ENCODE results near the gene STAT5B. TPM values are rescaled to one million over a fixed set of nuclear protein-coding genes. Genes with fewer than 3 reads are reported as not detected.

Gene STAT5B
- total RNA-seq, 1 experiment from 2014 or later = 36.4 TPM

DNA sequence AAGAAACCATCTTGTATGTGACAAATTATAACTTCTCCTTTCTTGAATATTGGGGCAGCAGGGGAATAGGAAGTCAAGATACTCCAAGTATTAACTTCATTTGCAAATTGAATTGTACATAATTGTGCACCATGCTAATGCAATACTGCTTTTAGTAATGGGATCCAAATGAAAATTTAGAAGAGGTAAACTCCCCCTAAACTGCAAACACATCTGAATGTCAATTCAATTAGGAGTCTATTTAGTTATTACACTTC, 4.5 kb downstream of the STAT5B start (continued):
- TF ChIP-seq, protein P1, sequence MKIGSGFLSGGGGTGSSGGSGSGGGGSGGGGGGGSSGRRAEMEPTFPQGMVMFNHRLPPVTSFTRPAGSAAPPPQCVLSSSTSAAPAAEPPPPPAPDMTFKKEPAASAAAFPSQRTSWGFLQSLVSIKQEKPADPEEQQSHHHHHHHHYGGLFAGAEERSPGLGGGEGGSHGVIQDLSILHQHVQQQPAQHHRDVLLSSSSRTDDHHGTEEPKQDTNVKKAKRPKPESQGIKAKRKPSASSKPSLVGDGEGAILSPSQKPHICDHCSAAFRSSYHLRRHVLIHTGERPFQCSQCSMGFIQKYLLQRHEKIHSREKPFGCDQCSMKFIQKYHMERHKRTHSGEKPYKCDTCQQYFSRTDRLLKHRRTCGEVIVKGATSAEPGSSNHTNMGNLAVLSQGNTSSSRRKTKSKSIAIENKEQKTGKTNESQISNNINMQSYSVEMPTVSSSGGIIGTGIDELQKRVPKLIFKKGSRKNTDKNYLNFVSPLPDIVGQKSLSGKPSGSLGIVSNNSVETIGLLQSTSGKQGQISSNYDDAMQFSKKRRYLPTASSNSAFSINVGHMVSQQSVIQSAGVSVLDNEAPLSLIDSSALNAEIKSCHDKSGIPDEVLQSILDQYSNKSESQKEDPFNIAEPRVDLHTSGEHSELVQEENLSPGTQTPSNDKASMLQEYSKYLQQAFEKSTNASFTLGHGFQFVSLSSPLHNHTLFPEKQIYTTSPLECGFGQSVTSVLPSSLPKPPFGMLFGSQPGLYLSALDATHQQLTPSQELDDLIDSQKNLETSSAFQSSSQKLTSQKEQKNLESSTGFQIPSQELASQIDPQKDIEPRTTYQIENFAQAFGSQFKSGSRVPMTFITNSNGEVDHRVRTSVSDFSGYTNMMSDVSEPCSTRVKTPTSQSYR (CRISPR knock-in tag; IDR thresholded peaks at IDR 0.05) = no peak
- TF ChIP-seq ETV6 (CRISPR knock-in tag; IDR thresholded peaks at IDR 0.05) (no peak), ELF4 (CRISPR knock-in tag; IDR thresholded peaks at IDR 0.05; ENCODE audit: low read depth) (no peak), TCF7 (CRISPR knock-in tag; IDR thresholded peaks at IDR 0.05; ENCODE audit: low read depth) (no peak), SMAD4 (CRISPR knock-in tag; IDR thresholded peaks at IDR 0.05) (no peak), NR1H2 (CRISPR knock-in tag; IDR thresholded peaks at IDR 0.05) (no peak), FOXK1 (CRISPR knock-in tag; IDR thresholded peaks at IDR 0.05) (no peak), ATF1 (CRISPR knock-in tag; IDR thresholded peaks at IDR 0.05) (no peak), EMX1 (CRISPR knock-in tag; IDR thresholded peaks at IDR 0.05) (no peak)
- TF ChIP-seq, protein P2, sequence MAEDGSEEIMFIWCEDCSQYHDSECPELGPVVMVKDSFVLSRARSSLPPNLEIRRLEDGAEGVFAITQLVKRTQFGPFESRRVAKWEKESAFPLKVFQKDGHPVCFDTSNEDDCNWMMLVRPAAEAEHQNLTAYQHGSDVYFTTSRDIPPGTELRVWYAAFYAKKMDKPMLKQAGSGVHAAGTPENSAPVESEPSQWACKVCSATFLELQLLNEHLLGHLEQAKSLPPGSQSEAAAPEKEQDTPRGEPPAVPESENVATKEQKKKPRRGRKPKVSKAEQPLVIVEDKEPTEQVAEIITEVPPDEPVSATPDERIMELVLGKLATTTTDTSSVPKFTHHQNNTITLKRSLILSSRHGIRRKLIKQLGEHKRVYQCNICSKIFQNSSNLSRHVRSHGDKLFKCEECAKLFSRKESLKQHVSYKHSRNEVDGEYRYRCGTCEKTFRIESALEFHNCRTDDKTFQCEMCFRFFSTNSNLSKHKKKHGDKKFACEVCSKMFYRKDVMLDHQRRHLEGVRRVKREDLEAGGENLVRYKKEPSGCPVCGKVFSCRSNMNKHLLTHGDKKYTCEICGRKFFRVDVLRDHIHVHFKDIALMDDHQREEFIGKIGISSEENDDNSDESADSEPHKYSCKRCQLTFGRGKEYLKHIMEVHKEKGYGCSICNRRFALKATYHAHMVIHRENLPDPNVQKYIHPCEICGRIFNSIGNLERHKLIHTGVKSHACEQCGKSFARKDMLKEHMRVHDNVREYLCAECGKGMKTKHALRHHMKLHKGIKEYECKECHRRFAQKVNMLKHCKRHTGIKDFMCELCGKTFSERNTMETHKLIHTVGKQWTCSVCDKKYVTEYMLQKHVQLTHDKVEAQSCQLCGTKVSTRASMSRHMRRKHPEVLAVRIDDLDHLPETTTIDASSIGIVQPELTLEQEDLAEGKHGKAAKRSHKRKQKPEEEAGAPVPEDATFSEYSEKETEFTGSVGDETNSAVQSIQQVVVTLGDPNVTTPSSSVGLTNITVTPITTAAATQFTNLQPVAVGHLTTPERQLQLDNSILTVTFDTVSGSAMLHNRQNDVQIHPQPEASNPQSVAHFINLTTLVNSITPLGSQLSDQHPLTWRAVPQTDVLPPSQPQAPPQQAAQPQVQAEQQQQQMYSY (CRISPR knock-in tag; IDR thresholded peaks at IDR 0.05) = no peak
- TF ChIP-seq, protein P3, sequence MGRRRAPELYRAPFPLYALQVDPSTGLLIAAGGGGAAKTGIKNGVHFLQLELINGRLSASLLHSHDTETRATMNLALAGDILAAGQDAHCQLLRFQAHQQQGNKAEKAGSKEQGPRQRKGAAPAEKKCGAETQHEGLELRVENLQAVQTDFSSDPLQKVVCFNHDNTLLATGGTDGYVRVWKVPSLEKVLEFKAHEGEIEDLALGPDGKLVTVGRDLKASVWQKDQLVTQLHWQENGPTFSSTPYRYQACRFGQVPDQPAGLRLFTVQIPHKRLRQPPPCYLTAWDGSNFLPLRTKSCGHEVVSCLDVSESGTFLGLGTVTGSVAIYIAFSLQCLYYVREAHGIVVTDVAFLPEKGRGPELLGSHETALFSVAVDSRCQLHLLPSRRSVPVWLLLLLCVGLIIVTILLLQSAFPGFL (CRISPR knock-in tag; IDR thresholded peaks at IDR 0.05; ENCODE audit: borderline replicate concordance) = no peak
- TF ChIP-seq, protein P4, sequence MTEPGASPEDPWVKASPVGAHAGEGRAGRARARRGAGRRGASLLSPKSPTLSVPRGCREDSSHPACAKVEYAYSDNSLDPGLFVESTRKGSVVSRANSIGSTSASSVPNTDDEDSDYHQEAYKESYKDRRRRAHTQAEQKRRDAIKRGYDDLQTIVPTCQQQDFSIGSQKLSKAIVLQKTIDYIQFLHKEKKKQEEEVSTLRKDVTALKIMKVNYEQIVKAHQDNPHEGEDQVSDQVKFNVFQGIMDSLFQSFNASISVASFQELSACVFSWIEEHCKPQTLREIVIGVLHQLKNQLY (CRISPR knock-in tag; IDR thresholded peaks at IDR 0.05) = no peak

DNA sequence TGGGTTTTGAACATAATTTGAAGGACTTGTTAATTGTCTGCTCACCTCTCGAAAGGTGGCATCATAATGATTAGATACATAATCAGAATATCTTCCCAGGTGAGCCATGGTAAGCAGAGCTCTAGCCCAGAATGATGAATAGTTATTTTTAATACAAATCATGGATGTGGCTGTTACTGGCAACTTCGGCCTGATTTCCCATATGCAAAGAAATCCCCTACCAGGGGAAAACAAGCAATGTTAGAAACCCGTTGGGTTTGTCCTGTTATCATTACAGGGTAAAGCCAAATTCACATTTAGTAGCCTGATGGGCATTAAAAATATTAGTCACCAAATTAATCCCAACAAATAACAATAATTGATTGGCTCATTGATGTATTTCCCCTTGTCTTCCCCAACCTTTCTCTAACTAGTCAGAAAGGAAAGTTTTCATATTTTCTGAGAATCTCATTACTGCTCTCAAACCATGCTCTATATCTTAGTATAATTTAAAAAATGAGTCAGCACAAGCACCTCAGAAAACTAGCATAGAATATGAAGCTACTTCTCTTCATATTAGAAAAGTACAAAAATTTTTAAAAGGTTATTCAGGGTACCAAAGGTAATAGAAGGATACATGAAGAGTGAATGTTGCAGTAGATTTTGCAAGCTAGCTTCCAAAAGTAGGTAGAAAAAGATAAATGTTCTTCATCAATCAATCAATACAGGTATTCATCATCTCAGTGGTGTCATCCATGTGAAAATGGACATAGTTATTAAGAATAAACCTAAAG, 5.0 kb downstream of the STAT5B start:
- Mint-ChIP-seq H3K27me3 (ENCODE audit: low read depth) (no peaks in the 10 kb centered on the region), H3K36me3 (no peaks in the 10 kb centered on the region), H3K4me1 (peaks cover 50% of the 10 kb centered on the region), H3K27ac (no peak overlapping the region), H3K9me3 (no peaks in the 10 kb centered on the region), H3K4me3 (no peak overlapping the region)
- ATAC-seq = no peak
- no peak for DNase-seq (ENCODE audit: low spot score)
- ChIA-PET POLR2A (no interaction called here), CTCF (interaction anchor here (4.2 kb wide), 1 partner anchor 49 kb away, joined by 21 read pairs; no protein-coding TSS in a partner anchor)
- TF ChIP-seq, protein P5, sequence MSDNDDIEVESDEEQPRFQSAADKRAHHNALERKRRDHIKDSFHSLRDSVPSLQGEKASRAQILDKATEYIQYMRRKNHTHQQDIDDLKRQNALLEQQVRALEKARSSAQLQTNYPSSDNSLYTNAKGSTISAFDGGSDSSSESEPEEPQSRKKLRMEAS (CRISPR knock-in tag; IDR thresholded peaks at IDR 0.05) = no peak
- TF ChIP-seq RORB (CRISPR knock-in tag; IDR thresholded peaks at IDR 0.05) (no peak), ZNF219 (CRISPR knock-in tag; IDR thresholded peaks at IDR 0.05; ENCODE audit: borderline replicate concordance) (no peak), SP1 (CRISPR knock-in tag; conservative IDR thresholded peaks at IDR 0.05) (no peak), NFYB (CRISPR knock-in tag; conservative IDR thresholded peaks at IDR 0.05; ENCODE audit: low read depth) (no peak), ELF4 (CRISPR knock-in tag; IDR thresholded peaks at IDR 0.05; ENCODE audit: low read depth) (no peak), HMGA2 (CRISPR knock-in tag; IDR thresholded peaks at IDR 0.05) (no peak), CBFB (CRISPR knock-in tag; IDR thresholded peaks at IDR 0.05; ENCODE audit: low read depth) (no peak), GABPB1 (CRISPR knock-in tag; IDR thresholded peaks at IDR 0.05) (no peak), FOXJ3 (CRISPR knock-in tag; IDR thresholded peaks at IDR 0.05; ENCODE audit: borderline replicate concordance) (no peak)
- TF ChIP-seq, protein P6, sequence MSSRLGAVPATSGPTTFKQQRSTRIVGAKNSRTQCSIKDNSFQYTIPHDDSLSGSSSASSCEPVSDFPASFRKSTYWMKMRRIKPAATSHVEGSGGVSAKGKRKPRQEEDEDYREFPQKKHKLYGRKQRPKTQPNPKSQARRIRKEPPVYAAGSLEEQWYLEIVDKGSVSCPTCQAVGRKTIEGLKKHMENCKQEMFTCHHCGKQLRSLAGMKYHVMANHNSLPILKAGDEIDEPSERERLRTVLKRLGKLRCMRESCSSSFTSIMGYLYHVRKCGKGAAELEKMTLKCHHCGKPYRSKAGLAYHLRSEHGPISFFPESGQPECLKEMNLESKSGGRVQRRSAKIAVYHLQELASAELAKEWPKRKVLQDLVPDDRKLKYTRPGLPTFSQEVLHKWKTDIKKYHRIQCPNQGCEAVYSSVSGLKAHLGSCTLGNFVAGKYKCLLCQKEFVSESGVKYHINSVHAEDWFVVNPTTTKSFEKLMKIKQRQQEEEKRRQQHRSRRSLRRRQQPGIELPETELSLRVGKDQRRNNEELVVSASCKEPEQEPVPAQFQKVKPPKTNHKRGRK (CRISPR knock-in tag; IDR thresholded peaks at IDR 0.05; ENCODE audit: borderline replicate concordance) = no peak
- TF ChIP-seq, protein P7, sequence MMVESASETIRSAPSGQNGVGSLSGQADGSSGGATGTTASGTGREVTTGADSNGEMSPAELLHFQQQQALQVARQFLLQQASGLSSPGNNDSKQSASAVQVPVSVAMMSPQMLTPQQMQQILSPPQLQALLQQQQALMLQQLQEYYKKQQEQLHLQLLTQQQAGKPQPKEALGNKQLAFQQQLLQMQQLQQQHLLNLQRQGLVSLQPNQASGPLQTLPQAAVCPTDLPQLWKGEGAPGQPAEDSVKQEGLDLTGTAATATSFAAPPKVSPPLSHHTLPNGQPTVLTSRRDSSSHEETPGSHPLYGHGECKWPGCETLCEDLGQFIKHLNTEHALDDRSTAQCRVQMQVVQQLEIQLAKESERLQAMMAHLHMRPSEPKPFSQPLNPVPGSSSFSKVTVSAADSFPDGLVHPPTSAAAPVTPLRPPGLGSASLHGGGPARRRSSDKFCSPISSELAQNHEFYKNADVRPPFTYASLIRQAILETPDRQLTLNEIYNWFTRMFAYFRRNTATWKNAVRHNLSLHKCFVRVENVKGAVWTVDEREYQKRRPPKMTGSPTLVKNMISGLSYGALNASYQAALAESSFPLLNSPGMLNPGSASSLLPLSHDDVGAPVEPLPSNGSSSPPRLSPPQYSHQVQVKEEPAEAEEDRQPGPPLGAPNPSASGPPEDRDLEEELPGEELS (CRISPR knock-in tag; IDR thresholded peaks at IDR 0.05) = no peak
